Neutrophil (primary cell): ENCODE measurements around the gene PNMA1.
"Not testable (repeated sequence)": the region's sequence is repeated elsewhere in the genome, so short reads cannot be mapped to it uniquely, and the experiment has no call there.

ENCODE experiments used
- H3K27ac ChIP-seq: fragments of 200-600 bp; sonication (generic); 2 replicates; pipeline ENCODE4 v1.5.1; 2016; ENCODE audit warnings: mild to moderate bottlenecking, moderate library complexity
- H3K27me3 ChIP-seq: fragments of 200-600 bp; sonication (generic); 2 replicates; pipeline ENCODE4 v1.6.0; 2016; ENCODE audit warnings: mild to moderate bottlenecking
- H3K36me3 ChIP-seq: fragments of 200-600 bp; sonication (generic); 2 replicates; pipeline ENCODE4 v1.5.1; 2017
- H3K4me1 ChIP-seq, 2 experiments: fragments of 200-600 bp in 1 of 2; sonication (generic) in 1 of 2; 1 replicate in 1 of 2; 2 replicates in 1 of 2; pipeline versions ENCODE4 v1.5.1 to v1.6.1; 2013 to 2016; ENCODE audit warnings: low read depth in 1 of 2, low read length in 1 of 2, mild to moderate bottlenecking in 1 of 2, moderate library complexity in 1 of 2; ENCODE audit not compliant: control insufficient read depth in 1 of 2, insufficient read depth in 1 of 2
- H3K4me3 ChIP-seq, 2 experiments: fragments of 200-600 bp in 1 of 2; sonication (generic) in 1 of 2; 1 replicate in 1 of 2; 2 replicates in 1 of 2; pipeline ENCODE4 v1.5.1; 2013 to 2016; ENCODE audit warnings: low read depth in 1 of 2, low read length in 1 of 2, mild to moderate bottlenecking in 1 of 2, moderate library complexity in 1 of 2
- H3K9me3 ChIP-seq: fragments of 200-600 bp; sonication (generic); 2 replicates; pipeline ENCODE4 v1.5.1; 2016
- TF ChIP-seq, protein P1 (sequence below): fragments of 200-600 bp; sonication (generic); IDR thresholded peaks from 2 replicates; pipeline ENCODE4 v1.5.1; 2016; ENCODE audit warnings: antibody characterized with exemption

PNMA1 gene

DNA sequence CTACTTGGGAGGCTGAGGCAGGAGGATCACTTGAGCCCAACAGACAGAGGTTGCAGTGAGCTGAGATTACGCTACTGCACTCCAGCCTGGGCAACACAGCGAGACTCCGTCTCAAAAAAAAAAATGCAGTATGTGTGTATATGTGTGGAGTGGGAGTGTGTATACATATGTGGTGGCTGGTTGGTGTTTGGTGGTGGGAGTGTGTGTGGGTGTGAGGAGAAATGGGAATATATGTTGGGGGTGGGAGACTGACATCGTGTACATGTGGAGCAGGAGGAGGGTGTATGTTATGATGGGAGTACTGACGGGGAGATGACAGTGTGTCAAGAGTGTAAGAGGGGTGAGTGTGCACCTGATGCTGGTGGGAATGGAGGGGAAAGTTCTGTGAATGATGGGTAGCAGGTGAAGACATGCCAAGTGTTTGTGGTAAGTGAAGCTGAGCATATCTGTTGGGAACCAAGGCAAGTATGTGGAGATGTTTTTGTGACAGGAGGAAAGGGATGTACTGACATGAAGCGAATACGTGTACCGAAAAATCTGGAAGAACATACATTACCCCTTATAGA lies 4.2 kb downstream of the PNMA1 start:
- TF ChIP-seq, protein P1, sequence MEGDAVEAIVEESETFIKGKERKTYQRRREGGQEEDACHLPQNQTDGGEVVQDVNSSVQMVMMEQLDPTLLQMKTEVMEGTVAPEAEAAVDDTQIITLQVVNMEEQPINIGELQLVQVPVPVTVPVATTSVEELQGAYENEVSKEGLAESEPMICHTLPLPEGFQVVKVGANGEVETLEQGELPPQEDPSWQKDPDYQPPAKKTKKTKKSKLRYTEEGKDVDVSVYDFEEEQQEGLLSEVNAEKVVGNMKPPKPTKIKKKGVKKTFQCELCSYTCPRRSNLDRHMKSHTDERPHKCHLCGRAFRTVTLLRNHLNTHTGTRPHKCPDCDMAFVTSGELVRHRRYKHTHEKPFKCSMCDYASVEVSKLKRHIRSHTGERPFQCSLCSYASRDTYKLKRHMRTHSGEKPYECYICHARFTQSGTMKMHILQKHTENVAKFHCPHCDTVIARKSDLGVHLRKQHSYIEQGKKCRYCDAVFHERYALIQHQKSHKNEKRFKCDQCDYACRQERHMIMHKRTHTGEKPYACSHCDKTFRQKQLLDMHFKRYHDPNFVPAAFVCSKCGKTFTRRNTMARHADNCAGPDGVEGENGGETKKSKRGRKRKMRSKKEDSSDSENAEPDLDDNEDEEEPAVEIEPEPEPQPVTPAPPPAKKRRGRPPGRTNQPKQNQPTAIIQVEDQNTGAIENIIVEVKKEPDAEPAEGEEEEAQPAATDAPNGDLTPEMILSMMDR = no peak
- H3K4me1 ChIP-seq = peaks cover 24 to 25% of the 10 kb centered on the region in 2 experiments

DNA sequence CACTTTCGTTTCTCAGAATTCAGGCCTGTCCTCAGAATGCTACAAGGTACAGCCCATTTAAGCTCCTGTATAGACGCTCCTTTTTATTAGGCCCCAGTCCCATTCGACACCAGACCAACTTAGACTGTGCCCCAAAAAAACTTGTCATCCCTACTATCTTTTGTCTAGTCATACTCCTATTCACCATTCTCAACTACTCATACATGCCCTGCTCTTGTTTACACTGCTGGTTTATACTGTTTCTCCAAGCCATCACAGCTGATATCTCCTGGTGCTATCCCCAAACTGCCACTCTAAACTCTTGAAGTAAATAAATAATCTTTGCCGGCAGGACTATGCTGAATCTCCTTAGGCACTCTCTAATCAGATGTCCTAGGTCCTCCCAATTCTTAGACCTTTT lies 6.1 kb downstream of the PNMA1 start:
- Histone ChIP-seq H3K27me3 (peaks cover 33% of the 10 kb centered on the region), H3K4me1 (peaks cover 10 to 14% of the 10 kb centered on the region in 2 experiments)
- H3K4me3 ChIP-seq, H3K27ac ChIP-seq, H3K36me3 ChIP-seq, H3K9me3 ChIP-seq: not testable (repeated sequence)

More for the DNA sequence above, 4.2 kb downstream of the PNMA1 start:
- H3K36me3 ChIP-seq = no peaks in the 10 kb centered on the region
- no peak overlapping the region for H3K27ac ChIP-seq
- peaks cover 46% of the 10 kb centered on the region for H3K27me3 ChIP-seq
- no peaks in the 10 kb centered on the region for H3K9me3 ChIP-seq
- H3K4me3 ChIP-seq = no peak overlapping the region

DNA sequence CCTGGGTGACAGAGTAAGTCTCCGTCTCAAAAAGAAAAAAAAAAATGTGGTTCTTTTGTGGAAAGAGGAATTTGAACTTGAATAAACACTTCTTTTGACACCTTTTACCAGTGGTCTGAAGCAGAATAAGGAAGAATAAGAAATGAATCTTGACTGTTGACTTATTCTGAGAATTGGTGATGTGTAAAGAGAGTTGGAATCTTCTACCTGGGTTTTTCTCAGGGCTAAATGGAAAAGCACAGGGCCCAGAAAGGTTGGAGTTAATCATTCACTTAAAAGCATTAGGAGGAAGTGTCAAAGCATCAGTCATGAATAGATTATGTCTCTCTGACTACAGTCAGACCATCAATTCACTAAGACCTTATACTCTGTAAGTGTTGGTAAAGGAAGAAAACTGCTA lies 13.9 kb downstream of the PNMA1 start:
- H3K36me3 ChIP-seq = no peaks in the 10 kb centered on the region
- no peaks in the 10 kb centered on the region for H3K27me3 ChIP-seq
- H3K4me1 ChIP-seq = no peaks in the 10 kb centered on the region
- no peak overlapping the region for H3K4me3 ChIP-seq
- no peaks in the 10 kb centered on the region for H3K9me3 ChIP-seq
- TF ChIP-seq, protein P1 = no peak
- no peak overlapping the region for H3K27ac ChIP-seq

DNA sequence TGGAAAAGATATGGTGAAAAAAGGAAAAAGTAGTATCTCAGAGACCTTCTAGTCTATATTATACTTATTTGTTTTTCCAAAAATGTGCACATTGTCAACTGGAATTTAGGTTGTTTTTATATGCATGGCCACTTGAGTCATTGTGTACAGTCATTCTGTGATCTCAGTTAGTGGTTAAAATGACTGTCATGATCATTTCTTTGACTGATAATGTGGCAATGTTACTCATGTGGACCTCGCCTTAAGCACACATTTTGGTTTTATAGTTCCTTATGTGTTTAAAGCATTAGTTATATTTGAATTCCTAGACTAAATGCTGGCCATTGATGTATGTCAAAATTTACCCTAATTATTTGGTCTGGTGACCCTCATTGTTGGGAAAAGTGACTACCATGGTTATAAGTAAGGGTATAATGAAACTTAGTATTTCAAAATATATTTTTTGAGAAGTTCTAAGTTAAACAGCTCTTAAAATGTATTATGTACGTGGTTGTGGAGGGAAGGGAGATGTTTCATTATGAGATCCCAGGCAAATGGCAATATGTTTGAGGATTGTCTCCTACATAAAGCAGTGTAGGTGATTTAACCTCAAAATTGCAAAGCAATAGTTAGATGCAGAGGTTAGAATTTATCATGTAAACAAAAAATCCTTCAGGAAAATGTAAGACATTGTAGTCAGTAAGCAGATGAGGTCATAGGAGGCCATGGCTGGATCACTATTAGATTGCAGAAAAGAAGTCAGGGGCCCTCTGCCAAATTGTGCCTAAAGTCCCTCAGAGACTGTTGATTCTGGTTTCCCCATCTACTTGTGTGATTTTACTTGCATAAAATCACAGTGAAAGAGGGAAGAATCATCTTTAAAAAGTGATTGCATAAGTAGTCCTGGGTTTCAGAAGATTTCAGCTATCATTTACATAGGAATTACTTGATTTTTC lies 17.5 kb downstream of the PNMA1 start:
- Histone ChIP-seq H3K9me3 (no peaks in the 10 kb centered on the region), H3K4me3 (no peak overlapping the region), H3K27me3 (no peaks in the 10 kb centered on the region), H3K4me1 (no peaks in the 10 kb centered on the region), H3K27ac (no peak overlapping the region), H3K36me3 (no peaks in the 10 kb centered on the region)
- TF ChIP-seq, protein P1 = no peak

DNA sequence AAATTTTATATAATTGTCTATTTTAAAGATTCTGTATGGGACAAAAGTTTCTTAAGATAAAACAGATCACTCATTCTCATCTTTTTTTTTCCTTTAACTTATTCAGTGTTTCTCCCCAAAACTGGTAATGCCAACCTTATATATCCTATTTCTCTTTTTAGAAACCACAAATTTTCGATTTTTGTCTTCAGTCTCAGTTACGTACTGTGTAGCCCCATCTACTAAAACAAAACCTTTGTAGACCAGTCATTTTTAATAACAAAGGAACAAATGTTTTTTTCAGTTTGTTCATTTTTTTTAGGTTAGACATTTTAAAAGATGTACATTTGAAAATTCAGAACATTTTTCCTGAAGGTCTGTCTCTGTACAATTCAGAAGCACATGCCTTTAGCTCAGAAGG lies 18.2 kb downstream of the PNMA1 start:
- TF ChIP-seq, protein P1 = no peak
- Histone ChIP-seq H3K9me3 (no peaks in the 10 kb centered on the region), H3K27ac (no peak overlapping the region), H3K4me3 (no peak overlapping the region), H3K36me3 (no peaks in the 10 kb centered on the region), H3K4me1 (no peaks in the 10 kb centered on the region), H3K27me3 (no peaks in the 10 kb centered on the region)

DNA sequence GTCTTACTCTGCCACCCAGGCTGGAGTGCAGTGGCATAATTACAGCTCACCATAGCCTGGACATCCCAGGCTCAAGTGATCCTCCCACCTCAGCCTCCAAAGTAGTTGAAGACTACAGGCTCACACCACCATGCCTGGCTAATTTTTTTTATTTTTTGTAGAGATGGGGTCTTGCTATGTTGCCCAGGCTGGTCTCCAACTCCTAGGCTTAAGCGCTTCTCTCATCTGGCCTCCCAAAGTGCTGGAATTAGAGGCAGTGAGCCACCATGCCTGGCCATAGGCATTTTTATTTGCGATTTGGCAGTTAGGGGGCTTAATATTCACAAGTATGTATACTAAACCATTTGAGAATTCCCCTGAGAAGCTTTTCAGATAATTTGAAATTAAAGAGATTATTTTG lies 19.1 kb downstream of the PNMA1 start:
- no peaks in the 10 kb centered on the region for H3K4me1 ChIP-seq
- no peak overlapping the region for H3K4me3 ChIP-seq
- H3K9me3 ChIP-seq = no peaks in the 10 kb centered on the region
- no peak overlapping the region for H3K27ac ChIP-seq
- H3K36me3 ChIP-seq = no peaks in the 10 kb centered on the region
- TF ChIP-seq, protein P1 = no peak
- H3K27me3 ChIP-seq = no peaks in the 10 kb centered on the region
